ENCODE data around the gene IL19.

DNA sequence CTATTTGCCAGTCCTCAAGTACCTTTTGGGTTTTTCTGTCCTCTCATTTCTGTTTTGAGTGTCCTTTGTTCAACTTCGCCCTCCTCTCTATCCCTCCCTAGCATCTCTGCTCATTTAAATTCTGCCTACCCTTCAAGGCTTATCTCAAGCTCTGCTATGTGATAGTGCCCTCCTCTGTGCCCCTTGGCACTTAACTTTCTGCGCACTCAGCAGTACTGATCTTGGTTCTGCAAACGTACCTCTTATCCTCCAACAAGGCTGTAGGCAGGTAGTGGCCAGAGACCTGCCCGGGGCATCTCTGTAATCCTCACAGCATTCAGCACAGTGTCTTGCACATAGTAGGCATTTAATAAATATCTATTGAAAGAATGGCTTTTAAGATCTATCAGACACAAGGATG, 89.6 kb downstream of the IL19 start:
- TF ChIP-seq, protein P1, sequence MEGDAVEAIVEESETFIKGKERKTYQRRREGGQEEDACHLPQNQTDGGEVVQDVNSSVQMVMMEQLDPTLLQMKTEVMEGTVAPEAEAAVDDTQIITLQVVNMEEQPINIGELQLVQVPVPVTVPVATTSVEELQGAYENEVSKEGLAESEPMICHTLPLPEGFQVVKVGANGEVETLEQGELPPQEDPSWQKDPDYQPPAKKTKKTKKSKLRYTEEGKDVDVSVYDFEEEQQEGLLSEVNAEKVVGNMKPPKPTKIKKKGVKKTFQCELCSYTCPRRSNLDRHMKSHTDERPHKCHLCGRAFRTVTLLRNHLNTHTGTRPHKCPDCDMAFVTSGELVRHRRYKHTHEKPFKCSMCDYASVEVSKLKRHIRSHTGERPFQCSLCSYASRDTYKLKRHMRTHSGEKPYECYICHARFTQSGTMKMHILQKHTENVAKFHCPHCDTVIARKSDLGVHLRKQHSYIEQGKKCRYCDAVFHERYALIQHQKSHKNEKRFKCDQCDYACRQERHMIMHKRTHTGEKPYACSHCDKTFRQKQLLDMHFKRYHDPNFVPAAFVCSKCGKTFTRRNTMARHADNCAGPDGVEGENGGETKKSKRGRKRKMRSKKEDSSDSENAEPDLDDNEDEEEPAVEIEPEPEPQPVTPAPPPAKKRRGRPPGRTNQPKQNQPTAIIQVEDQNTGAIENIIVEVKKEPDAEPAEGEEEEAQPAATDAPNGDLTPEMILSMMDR (IDR thresholded peaks at IDR 0.05): no peak
- no peak for TF ChIP-seq POLR2A (IDR thresholded peaks at IDR 0.05)

Data from uterus (tissue), 2 donors.